GM21526 (cell line): ENCODE data around the gene IL1RAPL2.
"Not testable (repeated sequence)": the region's sequence is repeated elsewhere in the genome, so short reads cannot be mapped to it uniquely, and the experiment has no call there.

Experiments used
- ATAC-seq: cut with Tn5 transposase; IDR thresholded peaks from one replicate; pipeline ENCODE4 v1.9.1; 2021; ENCODE audit warnings: moderate library complexity; ENCODE audit not compliant: unreplicated experiment, low FRiP score

The IL1RAPL2 gene

DNA sequence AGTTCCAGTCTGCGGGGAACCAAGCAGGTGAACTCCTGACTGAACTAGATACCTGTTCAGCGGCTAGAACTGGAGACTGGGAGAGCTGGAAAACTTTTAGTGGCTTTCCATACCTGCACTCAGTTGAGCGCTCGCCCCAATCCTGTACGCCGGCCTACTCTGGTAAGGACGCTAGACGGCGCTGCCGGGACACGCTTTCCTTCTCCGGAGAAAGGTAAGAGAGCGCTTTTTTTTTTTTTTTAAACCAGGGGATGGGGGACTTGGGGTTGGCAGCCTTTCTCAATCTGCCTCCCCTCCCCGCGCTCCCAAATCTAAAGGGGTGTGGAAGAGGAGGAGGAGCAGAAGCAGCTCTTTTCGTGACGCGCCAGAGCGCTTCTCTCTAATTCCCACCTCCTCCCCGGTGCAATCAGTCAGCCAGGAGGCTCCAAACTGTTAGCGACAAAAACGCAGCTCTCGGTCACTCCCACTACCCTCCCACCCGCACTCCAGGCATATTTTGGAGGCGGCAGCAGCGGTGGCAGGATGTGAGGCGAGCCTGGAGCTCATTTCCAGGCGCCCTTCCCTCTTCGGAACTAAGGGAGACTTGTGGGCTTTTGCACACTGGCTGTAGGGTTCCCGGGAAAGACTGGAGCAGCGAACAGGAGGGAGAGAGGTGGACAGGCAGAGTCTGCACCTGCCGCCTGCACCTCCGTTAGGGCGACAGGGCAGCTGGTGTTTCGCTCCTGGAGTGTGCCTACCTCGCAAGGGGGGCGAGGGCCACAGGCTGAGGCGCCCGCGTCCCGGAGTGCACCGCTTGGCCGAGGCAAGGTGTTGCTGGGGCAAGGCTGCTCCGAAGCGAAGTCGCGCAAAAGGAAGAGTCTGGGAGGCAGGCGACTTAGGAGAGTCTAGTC is at the start of gene IL1RAPL2:
Gene IL1RAPL2 (plus strand): TSS at position 409 of the 890 bp plus-strand sequence.
- ATAC-seq: no peak

DNA sequence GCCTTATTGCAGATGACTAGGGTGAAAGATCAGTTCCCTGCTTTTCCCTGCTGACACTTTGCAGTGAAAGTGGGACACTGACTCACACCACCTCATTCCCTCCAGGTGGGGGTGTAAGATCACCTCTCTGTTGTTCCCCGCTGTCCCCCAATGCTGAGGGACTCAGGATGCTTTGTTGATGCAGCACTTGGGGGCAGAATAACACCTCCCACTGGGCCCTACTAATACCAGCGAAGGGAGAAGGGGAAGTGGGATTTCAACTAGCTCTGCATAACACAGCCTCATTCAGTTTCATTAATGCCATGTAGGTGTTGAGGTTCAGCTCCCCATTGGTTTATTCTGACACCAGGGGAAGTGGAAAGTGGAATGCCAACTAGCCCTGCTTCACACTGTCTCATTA is 43.6 kb upstream of the IL1RAPL2 start:
- ATAC-seq: no peak

- no peak for ATAC-seq
These were observed 42.1 kb upstream of the IL1RAPL2 start for GRCh38 chrX:104523858-104524257.

DNA sequence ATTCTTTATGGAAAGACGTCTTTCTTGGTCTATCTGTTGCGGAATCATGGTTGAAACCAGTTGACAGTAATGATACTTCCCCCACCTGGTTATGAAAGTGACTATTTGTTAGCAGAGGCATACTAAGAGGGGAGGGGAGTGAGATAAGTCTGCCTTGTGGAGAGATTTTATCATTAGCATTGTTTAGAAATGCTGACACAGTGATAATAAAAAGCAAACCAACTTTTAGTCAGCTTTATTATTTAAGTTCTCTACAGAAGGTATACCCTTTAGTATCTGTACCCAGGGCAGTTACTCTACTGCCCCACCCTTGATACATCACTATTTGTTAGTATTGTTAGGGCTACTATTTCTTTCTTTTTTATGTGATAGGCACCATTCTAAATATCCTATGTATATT is 26.9 kb upstream of the IL1RAPL2 start:
- ATAC-seq: no peak

GRCh38 chrX:104542447-104542846 is 23.6 kb upstream of the IL1RAPL2 start:
- not testable (repeated sequence) for ATAC-seq

DNA sequence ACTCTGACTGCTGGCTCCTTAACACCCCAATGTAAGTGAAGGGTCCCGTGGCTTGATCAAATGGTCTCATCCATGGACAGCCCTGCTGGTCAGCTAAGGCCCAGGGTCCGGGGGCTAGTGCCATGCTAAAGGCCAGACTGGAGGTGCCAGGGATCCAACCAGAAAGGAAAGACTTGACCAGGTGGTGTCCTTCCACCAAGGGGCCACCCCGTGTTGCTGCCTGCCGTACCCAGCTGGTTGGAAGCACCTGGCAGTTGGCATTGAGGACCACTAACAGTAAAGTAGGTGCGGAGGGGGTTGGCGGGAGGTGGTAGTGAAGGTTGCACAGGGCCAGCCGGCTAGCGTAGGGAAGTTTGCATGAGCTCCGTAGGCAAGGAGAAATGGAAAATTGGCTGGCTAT is 1.7 kb upstream of the IL1RAPL2 start:
- ATAC-seq: no peak

GRCh38 chrX:104564921-104565703 is 887 bp upstream of the IL1RAPL2 start:
- no peak for ATAC-seq

DNA sequence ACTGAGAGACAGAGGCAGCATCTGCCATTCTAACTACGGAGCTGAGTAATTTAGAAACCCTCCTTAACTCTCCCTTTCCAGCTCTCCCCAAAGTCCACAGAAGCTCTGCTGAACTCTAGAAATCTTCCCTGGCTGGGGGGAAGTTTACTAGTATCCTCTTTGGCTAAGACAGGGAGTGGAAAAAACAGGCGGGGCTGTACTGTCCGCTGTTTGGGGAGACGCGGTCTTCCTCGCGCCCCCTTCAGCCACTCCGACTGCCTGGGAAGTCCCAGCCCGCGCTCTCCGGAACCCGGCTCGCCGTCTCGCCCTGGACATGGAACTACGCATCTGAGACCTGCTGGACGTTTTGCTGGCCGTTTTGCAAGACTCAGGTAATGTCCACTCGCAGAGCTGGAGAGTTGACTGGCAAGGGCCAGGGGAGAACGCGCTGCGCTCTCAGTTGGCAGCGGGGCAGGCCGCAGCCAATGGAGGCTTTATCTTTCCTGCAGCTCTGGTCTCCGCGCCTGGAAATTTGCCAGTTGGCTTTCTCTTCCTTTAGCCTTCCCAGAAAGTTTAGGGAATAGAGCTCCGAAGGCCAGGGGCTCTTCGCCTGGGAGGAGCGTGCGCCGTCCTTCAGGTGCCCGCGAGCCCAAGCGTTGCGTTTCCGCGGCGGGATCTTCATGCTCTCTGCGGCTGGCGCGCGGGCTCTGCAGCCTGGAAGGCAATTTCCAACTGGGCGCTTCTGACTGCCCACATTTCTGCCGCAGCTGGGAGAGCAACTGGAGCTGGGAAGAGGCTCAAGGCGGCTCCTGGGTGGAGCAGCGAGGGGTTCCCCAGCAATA is 892 bp downstream of the IL1RAPL2 start:
- ATAC-seq: no peak

DNA sequence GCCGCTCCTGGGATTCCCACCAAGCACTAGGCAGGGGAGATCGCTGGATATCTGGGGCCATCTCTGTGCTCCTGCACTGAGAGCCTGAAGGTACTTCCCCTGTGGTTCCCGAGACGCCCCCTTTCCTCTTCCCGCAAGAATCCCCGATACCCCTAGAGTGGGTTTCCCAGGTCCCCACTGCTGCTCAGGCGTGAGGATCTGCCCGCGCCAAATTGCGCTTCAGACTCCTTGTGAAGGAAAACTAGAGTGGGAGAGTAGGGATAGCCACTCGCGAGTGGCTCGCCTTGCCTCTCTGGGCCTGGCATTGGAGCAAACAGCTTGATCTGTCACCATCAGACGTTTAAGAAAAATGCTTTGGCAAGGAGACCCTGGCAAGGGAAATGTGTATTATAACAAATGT is 1.5 kb downstream of the IL1RAPL2 start:
- ATAC-seq: no peak

- ATAC-seq: no peak
These were observed 2.4 kb downstream of the IL1RAPL2 start for GRCh38 chrX:104568304-104568915.

DNA sequence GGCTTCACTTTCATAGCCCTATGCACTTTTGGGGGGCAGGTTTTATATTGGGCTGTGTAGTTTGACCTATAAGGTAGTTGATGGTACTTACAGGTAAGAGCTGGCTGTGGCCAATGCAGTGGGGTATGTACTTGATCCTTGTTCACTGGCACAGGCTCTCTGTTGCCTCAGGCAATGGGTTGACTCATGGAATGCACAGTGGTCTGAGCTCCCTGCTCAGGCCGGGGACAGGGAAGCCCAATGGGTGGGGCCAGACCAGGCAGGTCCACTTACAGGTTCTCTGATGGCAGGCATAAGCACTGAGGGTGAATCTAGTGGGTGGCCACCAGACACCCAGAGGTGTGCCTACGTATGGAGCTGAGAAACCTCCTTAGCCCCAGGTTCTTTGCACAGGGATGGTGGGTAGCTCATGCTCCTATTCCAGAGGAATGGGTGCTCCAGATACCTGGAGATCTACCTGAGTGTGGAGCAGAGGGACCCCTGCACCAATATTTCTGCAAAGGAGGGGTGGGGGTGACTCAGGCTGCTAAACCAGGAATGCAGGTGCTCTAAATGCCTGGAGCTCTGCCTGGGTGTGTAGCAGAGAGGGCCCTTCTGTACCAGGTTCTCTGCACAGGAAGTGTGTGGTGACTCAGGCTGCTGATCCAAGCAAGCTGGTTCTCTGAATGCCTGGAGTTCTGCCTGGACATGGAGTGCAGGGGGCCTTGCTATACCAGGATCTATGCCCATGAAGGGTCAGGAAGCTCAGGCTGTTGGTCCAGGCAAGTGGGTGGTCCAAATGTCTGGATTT is 52.3 kb downstream of the IL1RAPL2 start:
- no peak for ATAC-seq

- no peak for ATAC-seq
These were observed 55.8 kb downstream of the IL1RAPL2 start for GRCh38 chrX:104621781-104622180.

DNA sequence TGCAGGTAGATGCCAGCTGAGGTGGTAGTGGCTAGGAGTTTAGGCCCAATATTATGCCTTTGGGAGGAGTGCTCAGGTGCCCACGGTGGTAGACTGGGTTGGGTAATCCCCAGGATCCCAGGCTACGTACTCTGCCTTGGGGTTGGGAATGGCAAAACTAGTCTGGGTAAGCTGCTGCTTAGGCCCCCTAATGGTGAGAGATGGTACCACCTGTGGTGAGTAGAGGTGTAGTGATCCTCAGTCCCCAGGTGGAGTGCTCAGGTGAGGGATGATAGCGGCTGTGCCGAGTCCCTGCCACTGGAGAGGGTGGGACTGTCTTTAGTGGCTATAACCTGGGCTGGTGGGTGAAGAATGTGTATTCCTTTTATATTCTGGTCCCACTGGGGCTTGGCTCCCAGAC is 75.2 kb downstream of the IL1RAPL2 start:
- no peak for ATAC-seq

DNA sequence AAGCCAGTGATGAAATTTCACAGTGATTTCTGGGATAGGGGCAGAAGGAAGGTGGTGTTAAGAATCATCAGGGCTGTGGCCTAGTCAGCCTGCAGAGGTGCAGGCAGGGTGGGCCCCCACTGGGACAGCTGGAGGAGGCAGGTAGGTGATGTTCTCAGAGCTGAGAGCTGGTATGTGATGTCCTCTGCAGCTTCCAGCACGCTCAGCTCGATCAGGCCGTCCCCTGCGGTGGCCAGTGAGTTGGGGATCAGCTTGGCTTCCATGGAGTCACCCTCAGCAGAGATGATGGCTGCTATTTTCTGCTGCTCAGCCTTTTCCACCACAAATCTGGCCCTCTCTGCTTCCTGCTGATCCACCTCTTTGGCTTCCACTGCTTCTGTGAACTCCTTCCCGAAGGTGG is 81.1 kb downstream of the IL1RAPL2 start:
- ATAC-seq: no peak

GRCh38 chrX:104659005-104659744 is 93.2 kb downstream of the IL1RAPL2 start:
- no peak for ATAC-seq

- ATAC-seq: no peak
These were observed 94.1 kb downstream of the IL1RAPL2 start for GRCh38 chrX:104660092-104660491.

DNA sequence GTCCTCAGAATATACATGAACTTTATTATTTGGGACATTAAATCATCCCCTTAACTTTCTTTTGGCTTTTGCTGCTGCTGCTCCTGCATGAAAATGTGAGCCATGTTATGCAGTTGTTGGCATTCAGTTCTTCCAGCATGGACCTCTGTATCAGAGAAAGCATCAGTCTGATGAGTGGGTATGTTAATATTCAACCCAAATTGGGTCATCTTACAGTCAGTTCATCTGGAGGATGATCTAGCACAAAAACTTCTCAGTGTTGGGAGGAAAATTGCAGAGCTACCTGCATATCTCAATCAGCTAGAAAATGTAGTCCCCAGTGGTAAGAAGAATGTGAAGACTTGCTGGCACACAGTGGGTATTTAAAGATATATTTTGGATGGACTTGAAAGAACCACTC is 96.7 kb downstream of the IL1RAPL2 start:
- no peak for ATAC-seq

- ATAC-seq: no peak
These were observed 99.7 kb downstream of the IL1RAPL2 start for GRCh38 chrX:104665691-104666090.

DNA sequence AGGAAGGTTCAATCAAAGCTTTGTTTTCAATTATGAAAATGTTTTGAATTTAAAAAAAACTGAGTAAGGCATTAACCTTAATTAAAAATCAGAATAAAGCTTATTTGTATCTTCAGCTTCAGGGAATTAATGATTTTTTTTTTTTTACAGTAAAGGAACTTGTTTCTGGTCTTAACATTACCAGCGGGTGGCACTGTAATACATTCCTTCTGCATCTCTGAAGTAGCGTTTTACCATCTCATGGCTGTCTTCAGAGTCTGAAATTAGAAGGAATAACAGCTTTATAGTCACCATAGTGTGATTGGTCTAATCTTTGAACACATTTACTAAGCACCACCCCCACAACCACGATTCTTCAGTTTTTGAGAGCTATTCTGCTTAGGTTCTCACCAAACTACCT is 102.6 kb downstream of the IL1RAPL2 start:
- ATAC-seq: no peak
